ENCODE data around the gene TNNI3.

TNNI3 gene

DNA sequence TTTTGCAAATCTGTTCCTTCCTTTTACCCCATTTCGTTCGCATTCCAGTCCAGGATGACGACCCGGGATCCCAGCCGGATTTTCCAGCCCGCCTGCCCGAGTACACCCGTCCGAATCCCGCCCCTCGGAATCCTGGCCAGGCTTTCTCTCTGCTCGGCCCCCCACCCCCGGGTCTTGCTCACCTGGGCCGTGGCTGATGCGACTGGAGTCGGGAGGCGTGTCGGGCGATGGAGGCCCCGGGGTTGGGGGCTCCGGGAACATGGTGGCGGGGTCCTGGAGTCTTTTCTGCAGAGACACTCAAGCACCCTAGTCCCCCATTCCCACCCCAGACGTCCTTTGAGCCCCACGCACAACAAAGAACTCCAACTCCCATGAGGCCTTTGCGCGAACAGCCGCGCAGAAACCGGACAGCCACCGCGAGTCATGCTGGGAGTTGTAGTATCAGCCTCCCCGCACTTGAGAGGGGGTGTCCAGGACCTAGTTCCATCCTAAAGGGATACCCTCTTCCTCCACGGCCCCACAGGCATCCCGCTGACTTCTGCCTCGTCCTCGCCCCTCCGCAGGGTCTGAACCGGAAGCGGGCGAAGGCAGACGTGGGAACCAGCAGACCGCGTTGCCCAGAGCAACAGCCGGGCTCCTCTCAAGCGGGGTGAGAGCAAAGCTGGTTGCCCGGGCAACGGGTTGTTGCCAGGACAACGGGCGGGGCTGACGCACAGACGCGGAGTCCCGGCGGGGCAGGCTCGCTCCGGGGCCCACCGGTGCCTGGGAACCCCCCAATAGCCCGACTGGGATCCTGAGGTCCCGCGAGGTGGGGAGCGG, 21.5 kb upstream of the TNNI3 start:
- peak overlapping the region; percentile 15 for H3K4me3 ChIP-seq (replicated peaks; ENCODE audit: low read depth, low read length)
- no peak for DNase-seq (ENCODE audit: extremely low read depth, low read depth)
- TF ChIP-seq, protein P1, sequence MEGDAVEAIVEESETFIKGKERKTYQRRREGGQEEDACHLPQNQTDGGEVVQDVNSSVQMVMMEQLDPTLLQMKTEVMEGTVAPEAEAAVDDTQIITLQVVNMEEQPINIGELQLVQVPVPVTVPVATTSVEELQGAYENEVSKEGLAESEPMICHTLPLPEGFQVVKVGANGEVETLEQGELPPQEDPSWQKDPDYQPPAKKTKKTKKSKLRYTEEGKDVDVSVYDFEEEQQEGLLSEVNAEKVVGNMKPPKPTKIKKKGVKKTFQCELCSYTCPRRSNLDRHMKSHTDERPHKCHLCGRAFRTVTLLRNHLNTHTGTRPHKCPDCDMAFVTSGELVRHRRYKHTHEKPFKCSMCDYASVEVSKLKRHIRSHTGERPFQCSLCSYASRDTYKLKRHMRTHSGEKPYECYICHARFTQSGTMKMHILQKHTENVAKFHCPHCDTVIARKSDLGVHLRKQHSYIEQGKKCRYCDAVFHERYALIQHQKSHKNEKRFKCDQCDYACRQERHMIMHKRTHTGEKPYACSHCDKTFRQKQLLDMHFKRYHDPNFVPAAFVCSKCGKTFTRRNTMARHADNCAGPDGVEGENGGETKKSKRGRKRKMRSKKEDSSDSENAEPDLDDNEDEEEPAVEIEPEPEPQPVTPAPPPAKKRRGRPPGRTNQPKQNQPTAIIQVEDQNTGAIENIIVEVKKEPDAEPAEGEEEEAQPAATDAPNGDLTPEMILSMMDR (IDR thresholded peaks at IDR 0.05; ENCODE audit: low read depth, low read length, missing control alignments): no peak

DNA sequence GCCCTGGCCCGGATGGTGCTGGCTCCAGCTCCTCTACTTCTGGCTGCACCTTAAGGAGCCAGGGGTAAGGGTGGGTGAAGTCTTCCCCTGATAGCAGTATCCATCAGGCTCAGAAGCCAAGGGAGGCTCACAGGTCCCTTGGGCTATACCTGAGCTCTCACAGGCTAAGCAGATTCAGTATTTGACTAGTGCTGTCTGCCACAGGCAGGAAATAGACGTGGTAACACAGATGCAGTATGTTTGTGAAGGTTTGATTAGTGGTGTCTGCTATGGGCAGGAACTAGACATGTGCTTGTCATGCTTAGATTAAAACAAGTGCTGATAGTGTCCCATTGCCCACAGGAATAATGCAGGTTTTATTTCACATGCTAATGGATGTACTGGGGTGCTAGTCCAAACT, 18.5 kb upstream of the TNNI3 start:
- DNase-seq (ENCODE audit: extremely low read depth, low read depth): no peak
- TF ChIP-seq, protein P1 (IDR thresholded peaks at IDR 0.05; ENCODE audit: low read depth, low read length, missing control alignments): no peak
- no peak overlapping the region for H3K4me3 ChIP-seq (replicated peaks; ENCODE audit: low read depth, low read length)

DNA sequence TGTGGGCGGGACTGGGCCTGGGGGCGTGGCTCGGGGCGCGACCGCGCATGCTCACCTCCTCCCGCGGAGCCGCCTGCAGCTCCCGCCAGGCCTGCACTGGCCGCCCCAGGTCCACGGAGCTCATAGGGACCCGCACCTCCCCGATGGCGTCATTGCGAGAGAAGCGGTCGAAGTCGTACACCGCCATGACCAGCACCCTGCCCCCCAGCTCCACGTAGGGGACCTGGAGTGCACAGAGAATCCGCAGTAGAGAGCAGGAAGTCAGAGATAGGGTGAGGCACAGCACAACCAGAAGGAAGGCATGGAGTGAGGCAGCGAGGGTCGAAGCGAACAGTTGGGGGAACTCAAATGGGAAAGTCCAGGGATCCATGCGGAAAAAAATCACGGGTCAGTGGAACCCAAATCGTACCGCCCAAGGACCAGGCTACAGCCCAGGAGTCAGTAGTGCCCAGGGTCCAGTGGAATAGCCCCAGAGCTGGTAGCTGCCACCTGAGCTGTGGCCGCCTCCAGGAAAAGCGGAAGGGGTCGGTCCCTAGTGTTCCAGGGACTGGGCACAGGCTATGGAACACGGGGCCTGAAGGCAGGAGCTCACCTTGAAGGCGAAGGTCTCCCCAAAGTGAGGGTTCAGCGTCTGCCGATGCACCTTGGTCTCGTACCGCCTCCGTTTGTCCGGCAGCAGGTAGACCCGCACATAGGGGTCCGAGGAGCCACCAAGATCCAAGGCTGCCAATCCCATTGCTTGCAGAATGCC, 17.8 kb upstream of the TNNI3 start:
- no peak for DNase-seq (ENCODE audit: extremely low read depth, low read depth)
- H3K4me3 ChIP-seq (replicated peaks; ENCODE audit: low read depth, low read length): no peak overlapping the region

GRCh38 chr19:55174425-55175116, 17.0 kb upstream of the TNNI3 start:
- no peak overlapping the region for H3K4me3 ChIP-seq (replicated peaks; ENCODE audit: low read depth, low read length)
- no peak for DNase-seq (ENCODE audit: extremely low read depth, low read depth)
- TF ChIP-seq, protein P1 (IDR thresholded peaks at IDR 0.05; ENCODE audit: low read depth, low read length, missing control alignments): no peak

More for the DNA sequence above, 17.8 kb upstream of the TNNI3 start:
- TF ChIP-seq, protein P1 (IDR thresholded peaks at IDR 0.05; ENCODE audit: low read depth, low read length, missing control alignments): no peak

DNA sequence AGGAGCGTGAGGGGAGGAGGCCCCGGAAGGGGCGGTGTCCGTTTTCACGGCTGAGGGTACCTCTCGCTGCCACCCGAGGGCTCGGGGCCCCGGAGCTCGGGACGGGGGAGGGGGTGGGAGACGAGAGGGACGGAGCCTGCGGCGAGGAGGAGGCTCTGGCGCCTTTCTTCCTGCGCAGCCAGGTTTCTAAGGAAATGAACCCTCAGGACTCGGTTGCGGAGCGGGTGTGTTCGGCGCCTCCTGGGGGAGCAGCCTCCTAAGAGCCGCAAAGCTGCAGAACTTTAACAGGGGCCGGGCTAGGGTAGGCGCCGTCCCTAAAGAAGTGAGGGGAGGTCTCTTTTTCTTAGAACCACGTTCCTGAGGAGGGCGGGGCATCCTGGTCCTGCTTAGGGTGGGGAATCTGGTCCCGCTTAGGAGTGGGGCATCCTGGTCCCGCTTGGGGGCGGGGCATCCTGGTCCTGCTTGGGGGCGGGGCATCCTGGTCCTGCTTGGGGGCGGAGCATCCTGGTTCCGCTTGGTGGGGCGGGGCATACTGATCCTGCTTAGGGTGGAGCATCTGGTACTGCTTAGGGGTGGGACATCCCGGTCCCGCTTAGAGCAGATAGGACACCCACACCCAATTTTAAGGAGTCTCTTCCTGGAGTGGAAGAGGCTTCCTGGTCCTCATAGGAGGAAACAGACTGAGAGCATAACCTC, 16.3 kb upstream of the TNNI3 start:
- no peak for DNase-seq (ENCODE audit: extremely low read depth, low read depth)
- TF ChIP-seq, protein P1 (IDR thresholded peaks at IDR 0.05; ENCODE audit: low read depth, low read length, missing control alignments): no peak
- peak overlapping the region; percentile 47 for H3K4me3 ChIP-seq (replicated peaks; ENCODE audit: low read depth, low read length)

DNA sequence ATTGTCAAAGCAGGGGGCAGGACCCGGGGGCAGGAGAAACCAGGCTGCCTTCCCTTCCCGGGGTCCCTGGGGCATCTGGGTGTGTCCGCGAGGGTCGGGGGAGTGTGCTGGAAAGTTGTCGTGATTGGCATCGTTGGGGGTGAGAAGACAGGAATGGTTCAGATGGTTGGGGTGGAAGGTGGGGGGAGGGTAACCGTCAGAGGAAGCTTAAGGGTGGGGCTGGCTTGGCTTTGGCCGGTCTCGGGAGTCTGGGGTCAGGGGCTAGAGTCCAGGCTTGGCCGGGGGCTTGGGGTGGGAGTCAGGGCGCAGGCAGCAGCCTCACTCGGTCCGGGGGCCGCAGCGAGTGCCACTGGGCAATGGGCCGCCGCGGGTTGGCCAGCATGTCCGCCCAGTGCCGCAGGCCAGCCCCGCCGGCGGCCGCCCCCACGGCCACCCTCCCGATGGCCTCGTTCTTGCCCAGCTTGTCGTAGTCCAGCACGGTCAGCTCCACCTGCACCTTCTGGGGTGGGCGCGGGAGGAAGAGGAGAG, 15.7 kb upstream of the TNNI3 start:
- peak overlapping the region; percentile 47 for H3K4me3 ChIP-seq (replicated peaks; ENCODE audit: low read depth, low read length)

More for the DNA sequence above, 15.7 kb upstream of the TNNI3 start:
- TF ChIP-seq, protein P1 (IDR thresholded peaks at IDR 0.05; ENCODE audit: low read depth, low read length, missing control alignments): no peak
- no peak for DNase-seq (ENCODE audit: extremely low read depth, low read depth)

Data from HFF-Myc (cell line).